Activated CD8-positive, alpha-beta memory T cell treated with anti-CD3 and anti-CD28 coated beads for 24 hours (primary cell): ENCODE measurements around the gene RXRA.

Experiments
- DNase-seq: peaks from one replicate; pipeline ENCODE4 v3.0.0-alpha.2; 2020

The RXRA gene

GRCh38 chr9:134456756-134457305 is 130.6 kb downstream of the RXRA start:
- no peak for DNase-seq

GRCh38 chr9:134457321-134458206 is 131.3 kb downstream of the RXRA start:
- DNase-seq: no peak

GRCh38 chr9:134458207-134459108 is 132.2 kb downstream of the RXRA start:
- DNase-seq: no peak

- DNase-seq: no peak
Measured at GRCh38 chr9:134459164-134459563, 132.9 kb downstream of the RXRA start.

- DNase-seq: no peak
Measured at GRCh38 chr9:134459573-134459972, 133.3 kb downstream of the RXRA start.

- no peak for DNase-seq
Measured at GRCh38 chr9:134460206-134460605, 134.0 kb downstream of the RXRA start.

GRCh38 chr9:134460896-134461295 is 134.6 kb downstream of the RXRA start:
- no peak for DNase-seq

GRCh38 chr9:134461426-134461982 is 135.2 kb downstream of the RXRA start:
- no peak for DNase-seq

GRCh38 chr9:134462318-134462717 is 136.1 kb downstream of the RXRA start:
- no peak for DNase-seq

- DNase-seq: no peak
Measured at GRCh38 chr9:134463280-134463679, 137.0 kb downstream of the RXRA start.

- no peak for DNase-seq
Measured at GRCh38 chr9:134466869-134467616, 140.8 kb downstream of the RXRA start.

GRCh38 chr9:134468358-134468757 is 142.1 kb downstream of the RXRA start:
- no peak for DNase-seq

- no peak for DNase-seq
Measured at GRCh38 chr9:134469041-134469875, 143.0 kb downstream of the RXRA start.

- DNase-seq: no peak
Measured at GRCh38 chr9:134472256-134472655, 146.0 kb downstream of the RXRA start.

GRCh38 chr9:134473141-134474054 is 147.1 kb downstream of the RXRA start:
- no peak for DNase-seq

- no peak for DNase-seq
Measured at GRCh38 chr9:134474055-134474370, 147.8 kb downstream of the RXRA start.

- DNase-seq: peak; percentile 76
Measured at GRCh38 chr9:134475011-134475790, 148.9 kb downstream of the RXRA start.

GRCh38 chr9:134476272-134476941 is 150.2 kb downstream of the RXRA start:
- DNase-seq: no peak

- no peak for DNase-seq
Measured at GRCh38 chr9:134476942-134477335, 150.7 kb downstream of the RXRA start.
